ENCODE results near the gene FBRS.

GRCh38 chr16:30710971-30711370, 52.7 kb downstream of the FBRS start:
- TF ChIP-seq CTCF (IDR thresholded peaks at IDR 0.05) (no peak), POLR2A (IDR thresholded peaks at IDR 0.05) (no peak)

Measured in right lobe of liver (tissue), 4 donors.